Measurements from ENCODE around the gene PDE8A. TPM values are rescaled to one million over a fixed set of nuclear protein-coding genes. Genes with fewer than 3 reads are reported as not detected.

Gene PDE8A
- total and polyA plus RNA-seq, 2 experiments from 2014 or later = 5.6 to 7.5 TPM

DNA sequence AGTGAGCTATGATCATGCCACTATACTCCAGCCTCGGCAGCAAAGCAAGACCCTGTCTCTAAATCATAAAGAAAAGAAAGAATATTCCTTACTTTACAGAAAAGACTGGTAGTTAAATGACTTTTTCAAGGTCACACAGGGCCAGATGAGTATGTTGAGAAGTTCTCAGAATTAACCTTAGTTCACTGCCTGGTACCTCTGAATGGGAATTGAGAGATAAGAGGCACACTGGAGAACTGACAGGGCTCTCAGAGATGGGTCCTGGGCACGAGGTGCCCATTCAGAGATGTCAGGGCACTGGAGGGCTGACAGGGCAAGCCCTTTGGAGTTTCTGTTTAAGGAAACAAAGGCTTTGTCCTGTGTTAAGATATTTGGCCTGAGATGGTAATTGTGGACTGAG lies 157.7 kb downstream of the PDE8A start:
- no peak overlapping the region for H3K4me3 Mint-ChIP-seq
- H4K20me1 ChIP-seq (replicated peaks; ENCODE audit: insufficient read depth) = no peaks in the 10 kb centered on the region
- TF ChIP-seq JUNB (IDR thresholded peaks at IDR 0.05; ENCODE audit: unreplicated experiment) (no peak), STAT1 (IDR thresholded peaks at IDR 0.05; ENCODE audit: unreplicated experiment) (no peak), ZNF114 (CRISPR knock-in tag; IDR thresholded peaks at IDR 0.05) (no peak), ZNF331 (CRISPR knock-in tag; IDR thresholded peaks at IDR 0.05; ENCODE audit: low read depth) (no peak), POLR2AphosphoS5 (IDR thresholded peaks at IDR 0.05; ENCODE audit: low read depth) (no peak)
- TF ChIP-seq, protein P1, sequence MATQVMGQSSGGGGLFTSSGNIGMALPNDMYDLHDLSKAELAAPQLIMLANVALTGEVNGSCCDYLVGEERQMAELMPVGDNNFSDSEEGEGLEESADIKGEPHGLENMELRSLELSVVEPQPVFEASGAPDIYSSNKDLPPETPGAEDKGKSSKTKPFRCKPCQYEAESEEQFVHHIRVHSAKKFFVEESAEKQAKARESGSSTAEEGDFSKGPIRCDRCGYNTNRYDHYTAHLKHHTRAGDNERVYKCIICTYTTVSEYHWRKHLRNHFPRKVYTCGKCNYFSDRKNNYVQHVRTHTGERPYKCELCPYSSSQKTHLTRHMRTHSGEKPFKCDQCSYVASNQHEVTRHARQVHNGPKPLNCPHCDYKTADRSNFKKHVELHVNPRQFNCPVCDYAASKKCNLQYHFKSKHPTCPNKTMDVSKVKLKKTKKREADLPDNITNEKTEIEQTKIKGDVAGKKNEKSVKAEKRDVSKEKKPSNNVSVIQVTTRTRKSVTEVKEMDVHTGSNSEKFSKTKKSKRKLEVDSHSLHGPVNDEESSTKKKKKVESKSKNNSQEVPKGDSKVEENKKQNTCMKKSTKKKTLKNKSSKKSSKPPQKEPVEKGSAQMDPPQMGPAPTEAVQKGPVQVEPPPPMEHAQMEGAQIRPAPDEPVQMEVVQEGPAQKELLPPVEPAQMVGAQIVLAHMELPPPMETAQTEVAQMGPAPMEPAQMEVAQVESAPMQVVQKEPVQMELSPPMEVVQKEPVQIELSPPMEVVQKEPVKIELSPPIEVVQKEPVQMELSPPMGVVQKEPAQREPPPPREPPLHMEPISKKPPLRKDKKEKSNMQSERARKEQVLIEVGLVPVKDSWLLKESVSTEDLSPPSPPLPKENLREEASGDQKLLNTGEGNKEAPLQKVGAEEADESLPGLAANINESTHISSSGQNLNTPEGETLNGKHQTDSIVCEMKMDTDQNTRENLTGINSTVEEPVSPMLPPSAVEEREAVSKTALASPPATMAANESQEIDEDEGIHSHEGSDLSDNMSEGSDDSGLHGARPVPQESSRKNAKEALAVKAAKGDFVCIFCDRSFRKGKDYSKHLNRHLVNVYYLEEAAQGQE (IDR thresholded peaks at IDR 0.05; ENCODE audit: unreplicated experiment) = no peak
- no peak overlapping the region for H2AFZ ChIP-seq
- H3K36me3 ChIP-seq (ENCODE audit: insufficient read depth) = no peaks in the 10 kb centered on the region
- H3K4me2 ChIP-seq = no peak overlapping the region
- no peak overlapping the region for H3K27ac ChIP-seq (ENCODE audit: low read depth)
- DNase-seq (ENCODE audit: low spot score) (no peak), ATAC-seq (no peak)
- no peaks in the 10 kb centered on the region for H3K9me2 ChIP-seq (ENCODE audit: insufficient read depth)
- H3K27me3 ChIP-seq (ENCODE audit: insufficient read depth) = no peaks in the 10 kb centered on the region
- no peaks in the 10 kb centered on the region; the same call in 1 of the 3 replicates for H3K36me3 Mint-ChIP-seq (ENCODE audit: low read depth)
- H3K27me3 Mint-ChIP-seq (ENCODE audit: insufficient read depth, low read depth, poor library complexity) = no peaks in the 10 kb centered on the region
- H3K4me1 ChIP-seq (ENCODE audit: insufficient read depth) = no peaks in the 10 kb centered on the region
- no peaks in the 10 kb centered on the region for H3K9me3 Mint-ChIP-seq
- H3K27ac Mint-ChIP-seq = no peak overlapping the region
- no peaks in the 10 kb centered on the region for H3F3A ChIP-seq (replicated peaks; ENCODE audit: low read depth)
- no peak overlapping the region for H3K4me3 ChIP-seq
- H3K4me1 Mint-ChIP-seq = peaks cover 12% of the 10 kb centered on the region
- no peaks in the 10 kb centered on the region for H3K79me2 ChIP-seq (replicated peaks; ENCODE audit: insufficient read depth)

DNA sequence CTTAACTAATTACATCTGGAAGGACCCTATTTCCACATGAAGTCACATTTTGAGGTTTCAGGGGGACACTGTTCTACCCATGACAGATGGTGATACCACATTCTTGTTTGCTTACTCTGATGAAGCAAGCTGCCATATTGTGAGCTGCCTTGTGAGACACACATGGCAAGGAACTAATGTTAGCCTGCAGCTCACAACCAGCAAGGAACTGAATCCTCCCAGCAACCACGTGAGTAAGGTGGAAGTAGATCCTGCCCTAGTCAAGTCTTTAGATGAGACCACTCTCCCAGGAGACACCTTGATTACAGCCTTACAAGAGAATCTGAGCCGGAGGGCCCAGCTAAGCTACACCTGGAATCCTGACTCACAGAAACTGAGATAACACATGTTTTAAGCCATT lies 160.1 kb downstream of the PDE8A start:
- Mint-ChIP-seq H3K4me3 (no peak overlapping the region), H3K4me1 (peaks cover 12% of the 10 kb centered on the region; the same call in 2 of the 3 replicates), H3K36me3 (ENCODE audit: low read depth) (no peaks in the 10 kb centered on the region; the same call in 1 of the 3 replicates), H3K27me3 (ENCODE audit: insufficient read depth, low read depth, poor library complexity) (peaks cover 2% of the 10 kb centered on the region), H3K9me3 (no peaks in the 10 kb centered on the region), H3K27ac (peak overlapping the region; percentile 41; the same call in 1 of the 2 replicates)
- Histone ChIP-seq H3K9me2 (ENCODE audit: insufficient read depth) (no peaks in the 10 kb centered on the region), H3K79me2 (replicated peaks; ENCODE audit: insufficient read depth) (no peaks in the 10 kb centered on the region), H3K4me1 (ENCODE audit: insufficient read depth) (no peaks in the 10 kb centered on the region), H3K36me3 (ENCODE audit: insufficient read depth) (no peaks in the 10 kb centered on the region), H2AFZ (no peak overlapping the region), H4K20me1 (replicated peaks; ENCODE audit: insufficient read depth) (no peaks in the 10 kb centered on the region), H3K27me3 (ENCODE audit: insufficient read depth) (no peaks in the 10 kb centered on the region), H3F3A (replicated peaks; ENCODE audit: low read depth) (no peaks in the 10 kb centered on the region), H3K4me2 (no peak overlapping the region), H3K27ac (ENCODE audit: low read depth) (no peak overlapping the region), H3K4me3 (no peak overlapping the region)
- ATAC-seq = no peak
- no peak for DNase-seq (ENCODE audit: low spot score)
- TF ChIP-seq, protein P2, sequence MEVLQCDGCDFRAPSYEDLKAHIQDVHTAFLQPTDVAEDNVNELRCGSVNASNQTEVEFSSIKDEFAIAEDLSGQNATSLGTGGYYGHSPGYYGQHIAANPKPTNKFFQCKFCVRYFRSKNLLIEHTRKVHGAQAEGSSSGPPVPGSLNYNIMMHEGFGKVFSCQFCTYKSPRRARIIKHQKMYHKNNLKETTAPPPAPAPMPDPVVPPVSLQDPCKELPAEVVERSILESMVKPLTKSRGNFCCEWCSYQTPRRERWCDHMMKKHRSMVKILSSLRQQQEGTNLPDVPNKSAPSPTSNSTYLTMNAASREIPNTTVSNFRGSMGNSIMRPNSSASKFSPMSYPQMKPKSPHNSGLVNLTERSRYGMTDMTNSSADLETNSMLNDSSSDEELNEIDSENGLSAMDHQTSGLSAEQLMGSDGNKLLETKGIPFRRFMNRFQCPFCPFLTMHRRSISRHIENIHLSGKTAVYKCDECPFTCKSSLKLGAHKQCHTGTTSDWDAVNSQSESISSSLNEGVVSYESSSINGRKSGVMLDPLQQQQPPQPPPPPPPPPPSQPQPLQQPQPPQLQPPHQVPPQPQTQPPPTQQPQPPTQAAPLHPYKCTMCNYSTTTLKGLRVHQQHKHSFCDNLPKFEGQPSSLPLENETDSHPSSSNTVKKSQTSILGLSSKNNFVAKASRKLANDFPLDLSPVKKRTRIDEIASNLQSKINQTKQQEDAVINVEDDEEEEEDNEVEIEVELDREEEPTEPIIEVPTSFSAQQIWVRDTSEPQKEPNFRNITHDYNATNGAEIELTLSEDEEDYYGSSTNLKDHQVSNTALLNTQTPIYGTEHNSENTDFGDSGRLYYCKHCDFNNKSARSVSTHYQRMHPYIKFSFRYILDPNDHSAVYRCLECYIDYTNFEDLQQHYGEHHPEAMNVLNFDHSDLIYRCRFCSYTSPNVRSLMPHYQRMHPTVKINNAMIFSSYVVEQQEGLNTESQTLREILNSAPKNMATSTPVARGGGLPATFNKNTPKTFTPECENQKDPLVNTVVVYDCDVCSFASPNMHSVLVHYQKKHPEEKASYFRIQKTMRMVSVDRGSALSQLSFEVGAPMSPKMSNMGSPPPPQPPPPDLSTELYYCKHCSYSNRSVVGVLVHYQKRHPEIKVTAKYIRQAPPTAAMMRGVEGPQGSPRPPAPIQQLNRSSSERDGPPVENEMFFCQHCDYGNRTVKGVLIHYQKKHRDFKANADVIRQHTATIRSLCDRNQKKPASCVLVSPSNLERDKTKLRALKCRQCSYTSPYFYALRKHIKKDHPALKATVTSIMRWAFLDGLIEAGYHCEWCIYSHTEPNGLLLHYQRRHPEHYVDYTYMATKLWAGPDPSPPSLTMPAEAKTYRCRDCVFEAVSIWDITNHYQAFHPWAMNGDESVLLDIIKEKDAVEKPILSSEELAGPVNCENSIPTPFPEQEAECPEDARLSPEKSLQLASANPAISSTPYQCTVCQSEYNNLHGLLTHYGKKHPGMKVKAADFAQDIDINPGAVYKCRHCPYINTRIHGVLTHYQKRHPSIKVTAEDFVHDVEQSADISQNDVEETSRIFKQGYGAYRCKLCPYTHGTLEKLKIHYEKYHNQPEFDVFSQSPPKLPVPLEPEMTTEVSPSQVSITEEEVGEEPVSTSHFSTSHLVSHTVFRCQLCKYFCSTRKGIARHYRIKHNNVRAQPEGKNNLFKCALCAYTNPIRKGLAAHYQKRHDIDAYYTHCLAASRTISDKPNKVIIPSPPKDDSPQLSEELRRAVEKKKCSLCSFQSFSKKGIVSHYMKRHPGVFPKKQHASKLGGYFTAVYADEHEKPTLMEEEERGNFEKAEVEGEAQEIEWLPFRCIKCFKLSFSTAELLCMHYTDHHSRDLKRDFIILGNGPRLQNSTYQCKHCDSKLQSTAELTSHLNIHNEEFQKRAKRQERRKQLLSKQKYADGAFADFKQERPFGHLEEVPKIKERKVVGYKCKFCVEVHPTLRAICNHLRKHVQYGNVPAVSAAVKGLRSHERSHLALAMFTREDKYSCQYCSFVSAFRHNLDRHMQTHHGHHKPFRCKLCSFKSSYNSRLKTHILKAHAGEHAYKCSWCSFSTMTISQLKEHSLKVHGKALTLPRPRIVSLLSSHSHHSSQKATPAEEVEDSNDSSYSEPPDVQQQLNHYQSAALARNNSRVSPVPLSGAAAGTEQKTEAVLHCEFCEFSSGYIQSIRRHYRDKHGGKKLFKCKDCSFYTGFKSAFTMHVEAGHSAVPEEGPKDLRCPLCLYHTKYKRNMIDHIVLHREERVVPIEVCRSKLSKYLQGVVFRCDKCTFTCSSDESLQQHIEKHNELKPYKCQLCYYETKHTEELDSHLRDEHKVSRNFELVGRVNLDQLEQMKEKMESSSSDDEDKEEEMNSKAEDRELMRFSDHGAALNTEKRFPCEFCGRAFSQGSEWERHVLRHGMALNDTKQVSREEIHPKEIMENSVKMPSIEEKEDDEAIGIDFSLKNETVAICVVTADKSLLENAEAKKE (CRISPR knock-in tag; IDR thresholded peaks at IDR 0.05) = no peak
- TF ChIP-seq, protein P3, sequence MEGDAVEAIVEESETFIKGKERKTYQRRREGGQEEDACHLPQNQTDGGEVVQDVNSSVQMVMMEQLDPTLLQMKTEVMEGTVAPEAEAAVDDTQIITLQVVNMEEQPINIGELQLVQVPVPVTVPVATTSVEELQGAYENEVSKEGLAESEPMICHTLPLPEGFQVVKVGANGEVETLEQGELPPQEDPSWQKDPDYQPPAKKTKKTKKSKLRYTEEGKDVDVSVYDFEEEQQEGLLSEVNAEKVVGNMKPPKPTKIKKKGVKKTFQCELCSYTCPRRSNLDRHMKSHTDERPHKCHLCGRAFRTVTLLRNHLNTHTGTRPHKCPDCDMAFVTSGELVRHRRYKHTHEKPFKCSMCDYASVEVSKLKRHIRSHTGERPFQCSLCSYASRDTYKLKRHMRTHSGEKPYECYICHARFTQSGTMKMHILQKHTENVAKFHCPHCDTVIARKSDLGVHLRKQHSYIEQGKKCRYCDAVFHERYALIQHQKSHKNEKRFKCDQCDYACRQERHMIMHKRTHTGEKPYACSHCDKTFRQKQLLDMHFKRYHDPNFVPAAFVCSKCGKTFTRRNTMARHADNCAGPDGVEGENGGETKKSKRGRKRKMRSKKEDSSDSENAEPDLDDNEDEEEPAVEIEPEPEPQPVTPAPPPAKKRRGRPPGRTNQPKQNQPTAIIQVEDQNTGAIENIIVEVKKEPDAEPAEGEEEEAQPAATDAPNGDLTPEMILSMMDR (conservative IDR thresholded peaks at IDR 0.05; ENCODE audit: low read depth in 2 of 2) = no peak
- TF ChIP-seq ZNF331 (CRISPR knock-in tag; IDR thresholded peaks at IDR 0.05; ENCODE audit: low read depth) = no peak
- TF ChIP-seq EZH2phosphoT487 (IDR thresholded peaks at IDR 0.05; ENCODE audit: unreplicated experiment) = no peak
- no peak for TF ChIP-seq JUNB (IDR thresholded peaks at IDR 0.05; ENCODE audit: unreplicated experiment)
- TF ChIP-seq, protein P4, sequence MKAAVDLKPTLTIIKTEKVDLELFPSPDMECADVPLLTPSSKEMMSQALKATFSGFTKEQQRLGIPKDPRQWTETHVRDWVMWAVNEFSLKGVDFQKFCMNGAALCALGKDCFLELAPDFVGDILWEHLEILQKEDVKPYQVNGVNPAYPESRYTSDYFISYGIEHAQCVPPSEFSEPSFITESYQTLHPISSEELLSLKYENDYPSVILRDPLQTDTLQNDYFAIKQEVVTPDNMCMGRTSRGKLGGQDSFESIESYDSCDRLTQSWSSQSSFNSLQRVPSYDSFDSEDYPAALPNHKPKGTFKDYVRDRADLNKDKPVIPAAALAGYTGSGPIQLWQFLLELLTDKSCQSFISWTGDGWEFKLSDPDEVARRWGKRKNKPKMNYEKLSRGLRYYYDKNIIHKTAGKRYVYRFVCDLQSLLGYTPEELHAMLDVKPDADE (IDR thresholded peaks at IDR 0.05) = no peak
